Gastrocnemius medialis (tissue), 4 donors: ENCODE data around the gene SMARCB1. TPM values are rescaled to one million over a fixed set of nuclear protein-coding genes. Genes with fewer than 3 reads are reported as not detected.

Experiments
- ATAC-seq, 2 donors: fragments of 150-250 bp; one replicate each; pipeline ENCODE4 v1.9.1; 2016
- DNase-seq, 2 donors: peaks; one replicate each; pipeline ENCODE4 v3.0.0-alpha.2; 2019
- H3K27ac ChIP-seq, 4 donors: fragments of 200-600 bp; sonication (generic); 1 replicate in 1 of 4; 2 replicates in 3 of 4; pipeline ENCODE4 v1.5.1; 2016 to 2018; ENCODE audit warnings: mild to moderate bottlenecking in 2 of 4, moderate library complexity in 1 of 4
- H3K27me3 ChIP-seq, 3 donors: fragments of 200-600 bp; sonication (generic) in 2 of 3; 1 replicate in 1 of 3; 2 replicates in 2 of 3; pipeline versions ENCODE4 v1.5.1 to v1.6.0; 2016 to 2019; ENCODE audit warnings: mild to moderate bottlenecking in 1 of 3, moderate library complexity in 1 of 3
- H3K36me3 ChIP-seq, 2 donors: fragments of 200-600 bp; sonication (generic) in 1 of 2; one replicate each; pipeline ENCODE4 v1.5.1; 2017 to 2018
- H3K4me1 ChIP-seq, 2 donors: fragments of 200-600 bp; sonication (generic) in 1 of 2; one replicate each; pipeline ENCODE4 v1.5.1; 2016 to 2017; ENCODE audit warnings: mild to moderate bottlenecking in 2 of 2
- H3K4me3 ChIP-seq, 4 donors: fragments of 200-600 bp; sonication (generic) in 3 of 4; 1 replicate in 1 of 4; 2 replicates in 3 of 4; pipeline ENCODE4 v1.5.1; 2016 to 2019; ENCODE audit warnings: mild to moderate bottlenecking in 2 of 4
- H3K9me3 ChIP-seq, 3 donors: fragments of 200-600 bp; sonication (generic) in 2 of 3; 1 replicate in 1 of 3; 2 replicates in 2 of 3; pipeline ENCODE4 v1.5.1; 2016 to 2019
- POLR2A ChIP-seq, 2 donors: fragments of 450-650 bp; IDR thresholded peaks; one replicate each; pipeline ENCODE4 v1.6.1; 2017; ENCODE audit warnings: antibody characterized with exemption in 2 of 2, mild to moderate bottlenecking in 2 of 2, moderate library complexity in 2 of 2
- in situ Hi-C, 4 donors: fragments of 200-750 bp; cut with MboI; loops; one replicate each; pipeline versions ENCODE4 v1.15.0 to v1.8.0; 2017; ENCODE audit warnings: low sequenced_read_pairs in 4 of 4
- intact Hi-C: fragments of 100-400 bp; cut with DNase I; formaldehyde crosslinking; loops from one replicate; pipeline ENCODE4 v1.15.1; 2023; ENCODE audit warnings: low total_unique reads
- total RNA-seq, 4 donors: library from RNA; depleted of rRNA; stranded (reverse); fragments of >200 nt; gene quantifications; one replicate each; pipeline versions ENCODE4 v1.1.0 to v1.2.3, GENCODE V29; 2016
- TF ChIP-seq, protein P1 (sequence below), 5 experiments: fragments of 450-650 bp in 3 of 5; fragments of 200-600 bp in 2 of 5; sonication (generic) in 2 of 5; IDR thresholded peaks in 4 of 5; conservative IDR thresholded peaks in 1 of 5; 1 replicate in 4 of 5; 2 replicates in 1 of 5; pipeline ENCODE4 v1.5.1; 2016 to 2019; ENCODE audit warnings: antibody characterized with exemption in 5 of 5, mild to moderate bottlenecking in 3 of 5, moderate library complexity in 3 of 5

The SMARCB1 gene
- total RNA-seq, 4 donors from 2014 or later = 37.8 to 65.6 (median 55.2) TPM

DNA sequence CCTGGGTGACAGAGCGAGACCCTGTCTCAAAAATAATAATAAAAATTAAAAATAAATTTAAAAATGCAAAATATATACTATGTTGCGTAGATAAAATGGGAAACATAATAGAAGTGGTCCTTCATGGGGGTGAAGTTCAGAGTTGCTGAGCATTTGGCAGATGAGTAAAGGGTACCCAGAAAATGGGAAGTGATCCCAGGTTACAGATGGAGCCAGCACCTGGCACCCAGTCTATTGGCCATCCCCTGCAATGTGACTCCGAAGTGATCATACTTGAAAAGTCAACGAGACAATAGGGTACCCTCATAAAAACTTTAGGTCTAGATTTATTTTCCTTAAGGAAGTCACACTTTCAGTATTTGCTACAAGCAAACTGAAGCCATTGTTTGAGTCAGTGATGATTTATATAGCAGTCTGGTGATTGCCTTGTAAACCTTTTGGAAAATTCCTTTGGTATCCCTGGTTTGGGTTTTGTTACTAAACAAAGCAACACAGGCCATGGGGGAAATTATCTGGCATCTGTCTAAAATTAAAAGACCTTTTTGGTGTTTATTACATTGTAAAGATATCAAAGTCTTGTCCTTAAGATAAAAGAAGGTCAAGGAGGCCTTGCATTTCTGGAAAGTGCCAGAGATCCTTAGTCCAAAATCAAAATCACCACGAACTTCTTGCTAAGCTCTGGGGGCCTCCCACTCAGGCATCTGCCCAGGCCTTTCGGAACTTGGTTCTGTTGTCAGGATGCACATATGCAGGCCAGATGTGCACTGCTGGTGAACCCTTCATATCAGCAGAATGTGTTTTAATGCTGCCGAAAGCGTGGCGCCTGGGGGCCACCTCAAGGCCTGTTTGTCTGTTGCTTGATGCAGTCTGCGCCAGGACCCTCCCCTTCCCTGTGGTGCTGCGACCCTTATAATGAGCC is 4.3 kb downstream of the SMARCB1 start:
- H3K27me3 ChIP-seq = no peaks in the 10 kb centered on the region
- intact Hi-C loops = no loop called here
- DNase-seq (no peak), ATAC-seq (no peak)
- H3K36me3 ChIP-seq = peaks cover 0 to 42% of the 10 kb centered on the region in 2 donors
- H3K4me3 ChIP-seq = no peak overlapping the region
- H3K9me3 ChIP-seq = no peaks in the 10 kb centered on the region
- TF ChIP-seq, protein P1, sequence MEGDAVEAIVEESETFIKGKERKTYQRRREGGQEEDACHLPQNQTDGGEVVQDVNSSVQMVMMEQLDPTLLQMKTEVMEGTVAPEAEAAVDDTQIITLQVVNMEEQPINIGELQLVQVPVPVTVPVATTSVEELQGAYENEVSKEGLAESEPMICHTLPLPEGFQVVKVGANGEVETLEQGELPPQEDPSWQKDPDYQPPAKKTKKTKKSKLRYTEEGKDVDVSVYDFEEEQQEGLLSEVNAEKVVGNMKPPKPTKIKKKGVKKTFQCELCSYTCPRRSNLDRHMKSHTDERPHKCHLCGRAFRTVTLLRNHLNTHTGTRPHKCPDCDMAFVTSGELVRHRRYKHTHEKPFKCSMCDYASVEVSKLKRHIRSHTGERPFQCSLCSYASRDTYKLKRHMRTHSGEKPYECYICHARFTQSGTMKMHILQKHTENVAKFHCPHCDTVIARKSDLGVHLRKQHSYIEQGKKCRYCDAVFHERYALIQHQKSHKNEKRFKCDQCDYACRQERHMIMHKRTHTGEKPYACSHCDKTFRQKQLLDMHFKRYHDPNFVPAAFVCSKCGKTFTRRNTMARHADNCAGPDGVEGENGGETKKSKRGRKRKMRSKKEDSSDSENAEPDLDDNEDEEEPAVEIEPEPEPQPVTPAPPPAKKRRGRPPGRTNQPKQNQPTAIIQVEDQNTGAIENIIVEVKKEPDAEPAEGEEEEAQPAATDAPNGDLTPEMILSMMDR (IDR thresholded peaks at IDR 0.05 in 4 of 5, conservative IDR thresholded peaks at IDR 0.05 in 1 of 5) = no peak
- no peak for TF ChIP-seq POLR2A (IDR thresholded peaks at IDR 0.05)
- peaks cover 27 to 29% of the 10 kb centered on the region in 2 donors for H3K4me1 ChIP-seq
- peak overlapping the region in 1 of 4 donors; percentile 3 for H3K27ac ChIP-seq
- in situ Hi-C loops = no loop called here

DNA sequence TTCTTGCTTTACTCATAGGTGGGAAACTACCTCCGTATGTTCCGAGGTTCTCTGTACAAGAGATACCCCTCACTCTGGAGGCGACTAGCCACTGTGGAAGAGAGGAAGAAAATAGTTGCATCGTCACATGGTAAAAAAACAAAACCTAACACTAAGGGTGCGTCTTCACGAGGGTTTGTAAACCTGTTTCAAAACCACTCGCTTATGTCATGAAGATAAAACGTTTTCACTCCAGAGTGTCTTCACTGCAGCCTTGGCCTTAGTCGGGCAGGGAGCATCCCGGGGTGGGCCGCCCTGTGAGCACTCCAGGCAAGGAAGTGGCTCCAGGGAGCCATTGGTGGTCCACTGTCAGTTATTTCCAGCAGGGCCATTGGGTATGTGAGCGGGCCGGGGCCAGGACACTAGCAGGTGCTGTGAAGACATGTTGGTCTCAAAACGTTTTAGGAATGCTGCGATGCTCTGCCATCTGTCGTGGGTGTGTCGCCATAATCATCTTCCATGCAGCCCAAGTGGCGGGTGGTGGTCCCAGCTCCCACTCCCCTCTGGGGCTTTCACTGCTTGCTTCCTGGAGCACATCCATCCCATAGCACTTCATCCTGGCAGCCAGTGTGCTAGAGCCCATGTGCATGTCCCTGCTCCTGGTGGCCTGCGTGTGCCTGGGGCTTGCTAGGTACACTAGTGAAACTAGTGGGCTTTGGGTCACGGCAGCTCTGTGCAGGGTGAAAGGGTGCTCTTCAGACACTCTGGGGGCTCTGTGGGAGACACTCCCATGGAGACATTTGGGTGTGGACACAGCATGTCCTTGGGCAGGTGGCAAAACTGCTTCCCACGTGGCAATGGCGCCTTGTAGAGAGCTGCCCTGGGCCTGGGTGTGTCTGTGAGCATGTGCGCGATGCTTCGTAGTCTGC is 5.2 kb downstream of the SMARCB1 start:
- H3K9me3 ChIP-seq = no peaks in the 10 kb centered on the region
- TF ChIP-seq, protein P1 (IDR thresholded peaks at IDR 0.05 in 4 of 5, conservative IDR thresholded peaks at IDR 0.05 in 1 of 5) = no peak
- TF ChIP-seq POLR2A (IDR thresholded peaks at IDR 0.05) = no peak
- ATAC-seq (no peak), DNase-seq (no peak)
- peaks cover 22 to 23% of the 10 kb centered on the region in 2 donors for H3K4me1 ChIP-seq
- intact Hi-C loops (no loop called here), in situ Hi-C loops (no loop called here)
- peaks cover 0 to 47% of the 10 kb centered on the region in 2 donors for H3K36me3 ChIP-seq
- H3K4me3 ChIP-seq = no peak overlapping the region
- H3K27me3 ChIP-seq = no peaks in the 10 kb centered on the region
- no peak overlapping the region for H3K27ac ChIP-seq

DNA sequence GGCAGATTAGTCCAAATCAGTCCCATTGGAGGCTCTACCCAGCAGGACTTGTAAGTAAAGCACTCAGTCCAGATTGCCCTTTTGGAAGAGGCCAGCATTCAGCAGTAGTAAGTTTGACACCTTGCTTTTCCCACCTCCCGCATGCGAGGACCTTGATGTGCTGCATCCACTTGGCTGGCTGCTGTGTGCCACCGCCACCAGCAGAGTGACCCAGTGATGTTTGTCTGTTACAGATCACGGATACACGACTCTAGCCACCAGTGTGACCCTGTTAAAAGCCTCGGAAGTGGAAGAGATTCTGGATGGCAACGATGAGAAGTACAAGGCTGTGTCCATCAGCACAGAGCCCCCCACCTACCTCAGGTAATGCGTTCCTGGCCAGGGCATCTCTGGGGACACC is 6.6 kb downstream of the SMARCB1 start:
- H3K9me3 ChIP-seq = no peaks in the 10 kb centered on the region
- intact Hi-C loops (no loop called here), in situ Hi-C loops (no loop called here)
- H3K4me3 ChIP-seq = no peak overlapping the region
- peaks cover 0 to 53% of the 10 kb centered on the region in 2 donors for H3K36me3 ChIP-seq
- ATAC-seq (no peak), DNase-seq (no peak)
- TF ChIP-seq, protein P1 (IDR thresholded peaks at IDR 0.05 in 4 of 5, conservative IDR thresholded peaks at IDR 0.05 in 1 of 5) = no peak
- no peak for TF ChIP-seq POLR2A (IDR thresholded peaks at IDR 0.05)
- H3K4me1 ChIP-seq = peaks cover 15% of the 10 kb centered on the region in 2 donors
- H3K27ac ChIP-seq = no peak overlapping the region
- H3K27me3 ChIP-seq = no peaks in the 10 kb centered on the region

DNA sequence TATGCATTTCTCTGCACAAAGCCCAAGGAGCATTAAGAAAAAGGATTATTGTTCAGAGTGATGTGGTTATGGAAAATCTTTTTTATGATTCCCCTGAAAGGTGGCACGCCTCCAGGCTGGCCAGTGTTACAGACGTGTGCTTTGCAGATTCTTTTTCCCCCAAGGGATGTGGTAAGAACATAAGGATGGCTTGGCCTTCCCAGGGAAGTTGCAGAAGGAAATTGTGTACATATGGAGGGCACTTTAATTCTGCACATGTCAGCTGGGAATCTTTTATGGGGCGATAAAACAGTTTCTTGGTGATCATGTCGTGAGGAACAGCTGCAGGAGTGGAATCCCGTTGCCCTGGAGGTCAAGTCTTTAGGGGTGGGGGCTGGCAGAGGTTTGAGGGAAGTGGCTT is 9.7 kb downstream of the SMARCB1 start:
- intact Hi-C loops (no loop called here), in situ Hi-C loops (no loop called here)
- ATAC-seq (no peak), DNase-seq (no peak)
- TF ChIP-seq, protein P1 (IDR thresholded peaks at IDR 0.05 in 4 of 5, conservative IDR thresholded peaks at IDR 0.05 in 1 of 5) = no peak
- no peak for TF ChIP-seq POLR2A (IDR thresholded peaks at IDR 0.05)
- Histone ChIP-seq H3K27me3 (no peaks in the 10 kb centered on the region), H3K4me1 (no peaks in the 10 kb centered on the region), H3K27ac (no peak overlapping the region), H3K9me3 (no peaks in the 10 kb centered on the region), H3K4me3 (no peak overlapping the region), H3K36me3 (peaks cover 0 to 74% of the 10 kb centered on the region in 2 donors)
